Ishikawa (cell line): Measurements from ENCODE around the gene ANOS1.

ENCODE experiments used
- CEBPB ChIP-seq: IDR thresholded peaks from 2 replicates; pipeline ENCODE4 v1.6.1; 2012
- CREB1 ChIP-seq: IDR thresholded peaks from 2 replicates; pipeline ENCODE4 v1.6.1; 2012; ENCODE audit warnings: low read depth
- EGR1 ChIP-seq: IDR thresholded peaks from 2 replicates; pipeline ENCODE4 v1.6.1; 2012
- EP300 ChIP-seq: IDR thresholded peaks from 2 replicates; pipeline ENCODE4 v1.6.1; 2012; ENCODE audit warnings: borderline replicate concordance
- FOXM1 ChIP-seq: IDR thresholded peaks from 2 replicates; pipeline ENCODE4 v1.6.1; 2012; ENCODE audit warnings: low read depth, borderline replicate concordance
- NFIC ChIP-seq: IDR thresholded peaks from 2 replicates; pipeline ENCODE4 v1.6.1; 2012
- RAD21 ChIP-seq: IDR thresholded peaks from 2 replicates; pipeline ENCODE4 v1.6.1; 2012; ENCODE audit warnings: low read depth
- TAF1 ChIP-seq: IDR thresholded peaks from 2 replicates; pipeline ENCODE4 v1.6.1; 2012; ENCODE audit warnings: low read depth, mild to moderate bottlenecking
- TCF12 ChIP-seq: IDR thresholded peaks from 2 replicates; pipeline ENCODE4 v1.6.1; 2012; ENCODE audit warnings: low read depth
- TEAD4 ChIP-seq: IDR thresholded peaks from 2 replicates; pipeline ENCODE4 v1.6.1; 2012
- YY1 ChIP-seq: IDR thresholded peaks from 2 replicates; pipeline ENCODE4 v1.6.1; 2012; ENCODE audit warnings: low read depth
- ZBTB7A ChIP-seq: IDR thresholded peaks from 2 replicates; pipeline ENCODE4 v1.6.1; 2012; ENCODE audit warnings: low read depth
- TF ChIP-seq, protein P1 (sequence below): IDR thresholded peaks from 2 replicates; pipeline ENCODE4 v1.6.1; 2012; ENCODE audit warnings: low read depth, mild to moderate bottlenecking
- TF ChIP-seq, protein P2 (sequence below): IDR thresholded peaks from 2 replicates; pipeline ENCODE4 v1.6.1; 2012
- TF ChIP-seq, protein P3 (sequence below): IDR thresholded peaks from 2 replicates; pipeline ENCODE4 v1.6.1; 2012

ANOS1 gene

GRCh38 chrX:8520178-8520577, 211.8 kb downstream of the ANOS1 start:
- TF ChIP-seq CREB1 (no peak), EGR1 (no peak), TEAD4 (no peak), TCF12 (no peak), YY1 (no peak)
- TF ChIP-seq, protein P1, sequence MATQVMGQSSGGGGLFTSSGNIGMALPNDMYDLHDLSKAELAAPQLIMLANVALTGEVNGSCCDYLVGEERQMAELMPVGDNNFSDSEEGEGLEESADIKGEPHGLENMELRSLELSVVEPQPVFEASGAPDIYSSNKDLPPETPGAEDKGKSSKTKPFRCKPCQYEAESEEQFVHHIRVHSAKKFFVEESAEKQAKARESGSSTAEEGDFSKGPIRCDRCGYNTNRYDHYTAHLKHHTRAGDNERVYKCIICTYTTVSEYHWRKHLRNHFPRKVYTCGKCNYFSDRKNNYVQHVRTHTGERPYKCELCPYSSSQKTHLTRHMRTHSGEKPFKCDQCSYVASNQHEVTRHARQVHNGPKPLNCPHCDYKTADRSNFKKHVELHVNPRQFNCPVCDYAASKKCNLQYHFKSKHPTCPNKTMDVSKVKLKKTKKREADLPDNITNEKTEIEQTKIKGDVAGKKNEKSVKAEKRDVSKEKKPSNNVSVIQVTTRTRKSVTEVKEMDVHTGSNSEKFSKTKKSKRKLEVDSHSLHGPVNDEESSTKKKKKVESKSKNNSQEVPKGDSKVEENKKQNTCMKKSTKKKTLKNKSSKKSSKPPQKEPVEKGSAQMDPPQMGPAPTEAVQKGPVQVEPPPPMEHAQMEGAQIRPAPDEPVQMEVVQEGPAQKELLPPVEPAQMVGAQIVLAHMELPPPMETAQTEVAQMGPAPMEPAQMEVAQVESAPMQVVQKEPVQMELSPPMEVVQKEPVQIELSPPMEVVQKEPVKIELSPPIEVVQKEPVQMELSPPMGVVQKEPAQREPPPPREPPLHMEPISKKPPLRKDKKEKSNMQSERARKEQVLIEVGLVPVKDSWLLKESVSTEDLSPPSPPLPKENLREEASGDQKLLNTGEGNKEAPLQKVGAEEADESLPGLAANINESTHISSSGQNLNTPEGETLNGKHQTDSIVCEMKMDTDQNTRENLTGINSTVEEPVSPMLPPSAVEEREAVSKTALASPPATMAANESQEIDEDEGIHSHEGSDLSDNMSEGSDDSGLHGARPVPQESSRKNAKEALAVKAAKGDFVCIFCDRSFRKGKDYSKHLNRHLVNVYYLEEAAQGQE = no peak

GRCh38 chrX:8504451-8504850, 227.5 kb downstream of the ANOS1 start:
- TF ChIP-seq TEAD4 = no peak
- TF ChIP-seq NFIC = no peak
- TF ChIP-seq TCF12 = no peak
- TF ChIP-seq RAD21 = no peak
- TF ChIP-seq EP300 = no peak
- TF ChIP-seq, protein P2, sequence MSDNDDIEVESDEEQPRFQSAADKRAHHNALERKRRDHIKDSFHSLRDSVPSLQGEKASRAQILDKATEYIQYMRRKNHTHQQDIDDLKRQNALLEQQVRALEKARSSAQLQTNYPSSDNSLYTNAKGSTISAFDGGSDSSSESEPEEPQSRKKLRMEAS = no peak
- no peak for TF ChIP-seq FOXM1
- TF ChIP-seq CEBPB = no peak
- no peak for TF ChIP-seq ZBTB7A
- no peak for TF ChIP-seq TAF1
- TF ChIP-seq, protein P1 = no peak
- no peak for TF ChIP-seq EGR1
- TF ChIP-seq, protein P3, sequence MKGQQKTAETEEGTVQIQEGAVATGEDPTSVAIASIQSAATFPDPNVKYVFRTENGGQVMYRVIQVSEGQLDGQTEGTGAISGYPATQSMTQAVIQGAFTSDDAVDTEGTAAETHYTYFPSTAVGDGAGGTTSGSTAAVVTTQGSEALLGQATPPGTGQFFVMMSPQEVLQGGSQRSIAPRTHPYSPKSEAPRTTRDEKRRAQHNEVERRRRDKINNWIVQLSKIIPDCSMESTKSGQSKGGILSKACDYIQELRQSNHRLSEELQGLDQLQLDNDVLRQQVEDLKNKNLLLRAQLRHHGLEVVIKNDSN = no peak
- no peak for TF ChIP-seq YY1
- no peak for TF ChIP-seq CREB1

GRCh38 chrX:8500203-8500602, 231.7 kb downstream of the ANOS1 start:
- TF ChIP-seq EGR1 (no peak), TAF1 (no peak)

GRCh38 chrX:8484360-8484949, 247.5 kb downstream of the ANOS1 start:
- no peak for TF ChIP-seq ZBTB7A
- TF ChIP-seq RAD21 = no peak
- no peak for TF ChIP-seq FOXM1
- TF ChIP-seq, protein P2 = no peak
- no peak for TF ChIP-seq TCF12
- TF ChIP-seq, protein P3 = no peak
- no peak for TF ChIP-seq EGR1
- TF ChIP-seq CREB1 = no peak
- TF ChIP-seq NFIC = no peak
- no peak for TF ChIP-seq CEBPB
- TF ChIP-seq TAF1 = no peak
- TF ChIP-seq EP300 = no peak
- TF ChIP-seq TEAD4 = no peak
- no peak for TF ChIP-seq YY1
- TF ChIP-seq, protein P1 = no peak
